GM13976 (cell line): ENCODE results near the gene ZKSCAN2.

Source experiments
- DNase-seq: peaks from one replicate; pipeline ENCODE4 v3.0.0; 2012; ENCODE audit warnings: low spot score
- in situ Hi-C: fragments of 300-500 bp; cut with MboI; formaldehyde crosslinking; loops from one replicate; pipeline ENCODE4 v1.12.0; 2022; ENCODE audit warnings: low sequenced_read_pairs, mixed read lengths, inconsistent platforms; ENCODE audit not compliant: unreplicated experiment
- TF ChIP-seq, protein P1 (sequence below): IDR thresholded peaks from 2 replicates; pipeline ENCODE4 v1.5.1; 2012; ENCODE audit warnings: borderline replicate concordance, mild to moderate bottlenecking; ENCODE audit not compliant: insufficient read depth; ENCODE audit errors: extremely low read depth, missing control alignments, control extremely low read depth

The ZKSCAN2 gene

DNA sequence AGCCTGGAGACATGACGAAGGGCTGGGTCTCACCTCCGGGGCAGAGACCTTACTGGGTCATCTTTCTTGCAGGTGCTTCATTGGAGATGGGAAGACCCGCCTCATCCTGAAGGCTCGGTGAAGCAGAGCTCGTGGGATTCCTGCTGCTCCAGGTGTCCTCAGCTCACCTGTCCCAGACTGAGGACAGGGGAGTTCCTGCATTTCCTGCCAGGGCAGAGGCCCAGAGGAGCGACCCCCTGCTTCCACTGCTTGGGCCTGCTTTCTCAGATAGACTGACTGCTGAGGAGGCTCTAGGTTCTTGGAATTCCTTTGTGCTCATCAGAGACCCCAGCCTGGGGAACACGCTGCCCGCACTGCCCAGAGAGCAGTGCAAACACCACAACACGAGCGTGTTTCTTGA is 29.3 kb downstream of the ZKSCAN2 start:
- in situ Hi-C loops, result loop anchor here (10.0 kb wide), 2 partner anchors 104 to 164 kb away; no protein-coding TSS in a partner anchor
- TF ChIP-seq, protein P1, sequence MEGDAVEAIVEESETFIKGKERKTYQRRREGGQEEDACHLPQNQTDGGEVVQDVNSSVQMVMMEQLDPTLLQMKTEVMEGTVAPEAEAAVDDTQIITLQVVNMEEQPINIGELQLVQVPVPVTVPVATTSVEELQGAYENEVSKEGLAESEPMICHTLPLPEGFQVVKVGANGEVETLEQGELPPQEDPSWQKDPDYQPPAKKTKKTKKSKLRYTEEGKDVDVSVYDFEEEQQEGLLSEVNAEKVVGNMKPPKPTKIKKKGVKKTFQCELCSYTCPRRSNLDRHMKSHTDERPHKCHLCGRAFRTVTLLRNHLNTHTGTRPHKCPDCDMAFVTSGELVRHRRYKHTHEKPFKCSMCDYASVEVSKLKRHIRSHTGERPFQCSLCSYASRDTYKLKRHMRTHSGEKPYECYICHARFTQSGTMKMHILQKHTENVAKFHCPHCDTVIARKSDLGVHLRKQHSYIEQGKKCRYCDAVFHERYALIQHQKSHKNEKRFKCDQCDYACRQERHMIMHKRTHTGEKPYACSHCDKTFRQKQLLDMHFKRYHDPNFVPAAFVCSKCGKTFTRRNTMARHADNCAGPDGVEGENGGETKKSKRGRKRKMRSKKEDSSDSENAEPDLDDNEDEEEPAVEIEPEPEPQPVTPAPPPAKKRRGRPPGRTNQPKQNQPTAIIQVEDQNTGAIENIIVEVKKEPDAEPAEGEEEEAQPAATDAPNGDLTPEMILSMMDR, result no peak
- no peak for DNase-seq

DNA sequence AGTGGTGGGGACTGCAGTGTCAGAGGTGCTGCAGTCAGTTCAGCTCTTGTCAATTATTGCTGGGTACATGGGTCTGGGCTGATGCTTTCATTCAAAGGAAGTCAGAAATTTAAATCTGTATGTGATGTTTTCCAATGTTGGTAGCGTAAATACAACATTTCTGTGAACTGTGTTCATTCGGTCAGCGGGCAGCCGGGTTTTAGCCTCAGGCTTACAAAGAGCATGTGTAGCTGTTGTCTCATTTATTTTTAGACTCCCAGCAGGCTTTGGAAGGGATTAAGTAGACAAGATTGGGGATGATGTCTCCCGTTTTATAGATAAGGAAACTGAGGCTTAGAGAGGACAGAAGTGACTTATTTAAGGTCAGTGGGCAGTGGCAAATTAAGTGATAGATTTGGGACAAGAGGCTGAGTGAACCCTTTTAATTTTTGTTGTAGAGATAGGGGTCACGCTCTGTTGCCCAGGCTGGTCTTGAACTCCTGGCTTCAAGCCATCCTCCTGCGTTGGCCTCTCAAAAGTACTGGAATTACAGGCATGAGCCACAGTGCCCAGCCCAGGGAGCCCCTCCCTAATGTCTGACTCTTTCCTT is 32.8 kb downstream of the ZKSCAN2 start:
- no peak for DNase-seq
- TF ChIP-seq, protein P1, result no peak
- in situ Hi-C loops, result loop anchor here (10.0 kb wide), 2 partner anchors 100 to 160 kb away; no protein-coding TSS in a partner anchor

DNA sequence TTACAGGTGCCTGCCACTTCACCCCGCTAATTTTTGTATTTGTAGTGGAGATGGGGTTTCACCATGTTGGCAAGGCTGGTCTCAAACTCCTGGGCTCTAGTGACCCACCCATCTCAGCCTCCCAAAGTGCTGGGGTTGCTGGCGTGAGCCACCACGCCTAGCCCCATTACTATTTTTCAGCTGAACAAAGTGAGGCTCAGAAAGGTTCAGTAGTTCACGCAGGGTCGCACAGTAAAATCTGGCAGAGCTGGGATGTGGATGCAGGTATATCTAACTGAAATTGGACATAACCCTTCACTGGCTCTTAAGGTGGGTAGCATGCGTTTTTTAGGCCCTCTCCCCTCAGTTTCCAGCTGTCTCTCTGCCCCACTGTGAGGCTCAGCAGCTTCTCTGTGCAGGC is 33.7 kb downstream of the ZKSCAN2 start:
- in situ Hi-C loops, result loop anchor here (10.0 kb wide), 2 partner anchors 99 to 159 kb away; no protein-coding TSS in a partner anchor

DNA sequence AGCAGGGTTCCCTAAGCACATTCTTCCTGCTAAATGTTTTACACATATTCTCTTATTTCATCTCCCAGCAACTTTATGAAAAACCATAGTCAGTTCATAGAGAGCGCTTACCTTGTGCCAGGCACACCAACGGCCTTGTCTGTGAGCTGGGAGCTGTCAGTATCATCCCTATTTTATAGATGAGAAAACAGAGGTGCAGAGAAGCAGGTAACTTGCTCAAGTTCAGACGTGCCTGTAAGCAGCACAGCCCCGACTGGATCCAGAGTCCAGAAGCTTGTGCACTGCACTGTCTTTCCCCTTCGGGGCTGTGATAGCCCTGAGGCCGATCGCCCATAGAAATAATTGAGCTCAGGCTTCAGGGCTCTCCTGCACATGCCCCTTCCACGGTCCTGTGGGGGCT is 34.7 kb downstream of the ZKSCAN2 start:
- DNase-seq, result no peak
- TF ChIP-seq, protein P1, result no peak
- in situ Hi-C loops, result loop anchor here (10.0 kb wide), 2 partner anchors 98 to 158 kb away; no protein-coding TSS in a partner anchor

More for the DNA sequence above, 33.7 kb downstream of the ZKSCAN2 start:
- TF ChIP-seq, protein P1, result no peak
- DNase-seq, result no peak

DNA sequence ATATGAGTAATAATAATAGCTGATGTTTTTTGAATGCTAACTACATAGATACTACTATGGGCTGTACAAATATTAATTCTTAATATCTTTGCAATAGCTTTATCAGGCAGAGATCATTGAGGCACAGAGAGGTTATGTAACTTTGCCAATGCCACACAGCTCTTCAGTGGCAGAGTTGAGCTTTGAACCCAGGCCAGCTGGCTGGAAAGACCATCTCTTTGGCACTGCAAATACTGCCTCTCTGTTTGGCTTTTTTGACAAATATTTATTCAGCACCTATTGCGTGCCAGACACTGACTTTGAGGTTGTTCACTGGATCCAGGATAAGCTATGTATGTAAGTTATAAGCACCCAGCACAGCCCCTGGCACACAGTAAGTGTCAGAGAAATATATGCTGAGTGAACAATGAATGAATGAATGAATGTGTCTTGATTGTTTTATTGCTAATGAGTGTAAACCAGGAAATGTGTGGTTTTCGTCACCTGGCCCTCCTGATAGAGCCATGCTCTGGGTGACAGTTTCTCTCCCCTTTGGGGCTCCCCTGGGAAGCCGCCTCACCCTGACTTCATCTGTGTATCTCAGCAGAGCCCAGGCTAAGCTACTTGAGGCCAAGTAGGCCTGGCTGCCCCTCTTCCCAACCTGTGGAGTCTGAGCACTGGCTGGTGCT is 38.4 kb downstream of the ZKSCAN2 start:
- TF ChIP-seq, protein P1, result no peak
- no peak for DNase-seq
- in situ Hi-C loops, result no loop called here

DNA sequence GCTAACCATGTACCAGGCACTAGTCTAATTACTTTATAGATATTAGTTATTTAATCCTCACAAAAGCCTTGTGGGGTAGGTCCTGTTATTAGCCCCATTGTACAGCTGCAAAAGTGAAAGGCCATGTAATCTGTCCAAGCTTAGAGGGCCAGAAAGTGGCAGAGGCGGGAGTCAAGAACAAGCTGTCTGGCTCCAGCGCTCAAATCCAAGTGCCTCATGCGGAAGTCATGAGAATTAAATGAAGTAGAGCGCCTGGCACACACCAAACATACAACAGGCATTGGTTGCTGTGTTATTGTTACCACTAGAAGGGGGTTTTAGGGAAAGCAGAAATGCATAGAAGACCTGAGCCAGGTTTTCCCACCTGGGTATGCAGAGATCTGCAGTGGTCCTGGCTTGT is 39.7 kb downstream of the ZKSCAN2 start:
- DNase-seq, result no peak
- in situ Hi-C loops, result no loop called here
- TF ChIP-seq, protein P1, result no peak
